ENCODE results near the gene NDUFAF3.
A peak's percentile ranks its signal among the peaks of the same experiment; 100 is the strongest.
"Not testable (repeated sequence)": the region's sequence is repeated elsewhere in the genome, so short reads cannot be mapped to it uniquely, and the experiment has no call there.

NDUFAF3 gene

DNA sequence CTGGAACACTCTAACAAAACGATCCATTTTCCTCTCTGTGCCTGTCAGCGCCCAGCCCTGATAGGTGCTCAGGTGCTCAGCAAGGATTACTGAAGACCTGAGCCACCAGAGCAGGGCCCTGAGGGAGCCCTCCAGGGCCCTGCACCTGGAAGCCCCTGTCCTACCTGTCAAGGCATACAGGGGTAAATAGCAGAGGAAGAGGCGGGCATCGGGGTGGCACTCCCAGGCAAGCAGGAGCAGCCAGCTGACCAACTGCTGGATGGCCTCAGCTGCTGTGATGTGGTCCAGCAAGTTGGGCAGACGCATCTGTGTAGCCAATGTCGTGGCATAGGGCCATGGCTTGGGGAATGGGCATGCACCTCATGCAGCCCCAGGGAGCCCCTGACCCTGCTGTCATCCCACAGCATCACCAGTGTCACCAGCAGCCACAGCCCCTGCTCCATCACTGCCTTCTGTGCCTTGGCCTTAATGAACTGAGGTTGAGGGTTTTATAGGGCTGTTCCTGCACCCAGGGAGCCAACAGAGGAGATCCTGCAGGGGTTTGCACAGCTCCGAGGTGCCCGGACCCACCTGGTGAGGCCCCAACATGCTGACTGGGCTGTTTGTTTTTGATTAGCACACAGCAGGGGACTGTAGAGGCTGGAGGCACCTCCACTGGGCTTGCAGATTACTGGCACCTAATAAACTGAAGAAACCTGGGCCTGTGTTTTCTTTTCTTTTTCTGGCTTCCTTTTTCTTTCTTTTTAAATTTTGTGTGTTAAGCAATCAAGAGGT lies 22.6 kb upstream of the NDUFAF3 start:
- DNase-seq (ENCODE audit: low read depth in 1 of 2, low spot score in 1 of 2), result no peak

GRCh38 chr3:49001155-49001554 lies 20.8 kb upstream of the NDUFAF3 start:
- DNase-seq (ENCODE audit: low read depth in 1 of 2, low spot score in 1 of 2), result no peak

GRCh38 chr3:49004352-49005302 lies 17.3 kb upstream of the NDUFAF3 start:
- DNase-seq (ENCODE audit: low read depth in 1 of 2, low spot score in 1 of 2), result no peak

DNA sequence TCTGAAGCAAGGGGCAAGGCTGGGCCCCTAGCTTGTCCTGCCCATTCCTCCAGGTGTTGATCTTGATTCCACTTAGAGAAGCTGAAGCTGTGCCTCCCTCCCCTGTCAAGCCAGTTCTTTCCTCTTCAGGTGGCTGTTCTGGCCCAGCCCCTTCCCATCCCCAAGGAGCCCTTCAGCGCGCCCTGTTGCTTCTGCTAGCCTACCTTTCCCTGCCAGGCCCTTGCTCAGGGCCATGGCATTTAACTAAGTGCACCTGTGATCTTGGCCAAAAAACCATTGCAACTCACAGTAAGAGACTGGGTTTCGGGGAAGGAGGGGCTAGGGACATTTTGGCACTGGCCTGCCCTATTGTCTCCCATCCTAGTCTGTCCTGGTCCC lies 16.6 kb upstream of the NDUFAF3 start:
- DNase-seq (ENCODE audit: low read depth in 1 of 2, low spot score in 1 of 2), result no peak

DNA sequence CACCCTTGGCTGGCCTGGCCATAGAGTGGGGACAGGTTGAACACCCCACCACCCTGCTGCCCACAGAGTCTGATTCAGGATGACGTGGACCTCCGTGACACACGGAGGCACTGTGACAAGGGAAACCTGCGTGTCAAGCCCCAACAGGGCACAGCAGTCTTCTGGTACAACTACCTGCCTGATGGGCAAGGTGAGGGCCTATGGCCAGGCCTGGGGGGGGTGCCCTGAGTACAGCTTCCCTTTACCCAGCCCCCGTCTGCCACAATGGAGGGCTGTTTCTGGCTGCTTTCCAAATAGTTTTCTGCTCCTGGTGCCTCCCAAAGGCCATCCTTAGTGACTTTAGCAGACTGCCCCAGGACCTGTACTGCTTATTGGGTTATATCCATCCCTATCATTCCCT lies 15.9 kb upstream of the NDUFAF3 start:
- no peak for DNase-seq (ENCODE audit: low read depth in 1 of 2, low spot score in 1 of 2)

DNA sequence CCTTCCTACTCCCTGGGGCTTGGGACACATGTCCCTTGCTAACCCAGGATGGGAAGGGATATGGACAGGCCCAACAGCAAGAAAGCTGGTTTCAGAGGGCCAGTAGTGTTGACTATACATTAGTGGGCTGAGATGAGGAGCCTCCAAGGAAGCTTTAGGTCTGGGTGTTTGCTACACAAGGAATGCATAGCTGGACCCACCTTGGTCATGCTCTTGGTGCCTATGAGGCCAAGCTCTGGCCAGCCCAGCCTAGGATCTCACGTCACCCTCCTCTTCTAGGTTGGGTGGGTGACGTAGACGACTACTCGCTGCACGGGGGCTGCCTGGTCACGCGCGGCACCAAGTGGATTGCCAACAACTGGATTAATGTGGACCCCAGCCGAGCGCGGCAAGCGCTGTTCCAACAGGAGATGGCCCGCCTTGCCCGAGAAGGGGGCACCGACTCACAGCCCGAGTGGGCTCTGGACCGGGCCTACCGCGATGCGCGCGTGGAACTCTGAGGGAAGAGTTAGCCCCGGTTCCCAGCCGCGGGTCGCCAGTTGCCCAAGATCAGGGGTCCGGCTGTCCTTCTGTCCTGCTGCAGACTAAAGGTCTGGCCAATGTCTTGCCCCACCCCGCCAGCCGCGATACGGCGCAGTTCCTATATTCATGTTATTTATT lies 15.4 kb upstream of the NDUFAF3 start:
- no peak for DNase-seq (ENCODE audit: low read depth in 1 of 2, low spot score in 1 of 2)

DNA sequence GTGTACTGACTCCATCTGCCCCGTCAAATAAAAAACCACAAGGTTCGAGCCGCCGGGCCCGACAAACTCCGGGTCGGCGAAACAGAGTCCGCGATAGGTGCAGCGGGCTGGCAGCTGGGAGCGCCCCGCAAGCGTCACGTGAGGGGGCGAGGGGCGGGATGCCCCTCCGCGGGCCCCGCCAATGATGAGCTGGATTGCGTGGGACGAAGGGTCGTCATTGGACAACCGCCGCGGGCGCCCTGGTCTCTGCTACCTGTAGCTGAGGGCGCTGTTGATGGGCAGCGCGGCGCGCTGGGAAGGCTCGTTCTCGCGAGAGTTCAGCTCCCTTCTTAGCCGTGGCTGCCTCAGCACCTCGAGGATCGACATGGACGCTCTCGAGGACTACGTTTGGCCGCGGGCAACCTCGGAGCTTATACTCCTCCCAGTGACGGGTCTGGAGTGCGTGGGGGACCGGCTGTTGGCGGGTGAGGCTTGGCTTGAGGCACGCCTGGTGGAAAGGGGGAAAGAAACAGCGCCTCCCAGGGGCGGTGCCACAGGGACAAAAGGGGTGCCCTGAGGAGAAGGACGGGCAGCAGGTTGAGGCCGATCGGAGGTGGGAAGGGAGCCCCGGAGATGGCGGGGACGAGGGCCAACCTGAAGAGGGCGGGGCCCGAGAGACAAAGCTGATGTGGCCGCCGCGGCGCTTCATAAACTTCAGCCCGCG lies 14.7 kb upstream of the NDUFAF3 start, which contains the start of gene WDR6:
WDR6 (plus strand) TSS at position 324 of the 703 bp plus-strand sequence; CDS start at position 365, 41 bp downstream.
- DNase-seq (ENCODE audit: low read depth in 1 of 2, low spot score in 1 of 2), result peak; percentile 92 to 94

DNA sequence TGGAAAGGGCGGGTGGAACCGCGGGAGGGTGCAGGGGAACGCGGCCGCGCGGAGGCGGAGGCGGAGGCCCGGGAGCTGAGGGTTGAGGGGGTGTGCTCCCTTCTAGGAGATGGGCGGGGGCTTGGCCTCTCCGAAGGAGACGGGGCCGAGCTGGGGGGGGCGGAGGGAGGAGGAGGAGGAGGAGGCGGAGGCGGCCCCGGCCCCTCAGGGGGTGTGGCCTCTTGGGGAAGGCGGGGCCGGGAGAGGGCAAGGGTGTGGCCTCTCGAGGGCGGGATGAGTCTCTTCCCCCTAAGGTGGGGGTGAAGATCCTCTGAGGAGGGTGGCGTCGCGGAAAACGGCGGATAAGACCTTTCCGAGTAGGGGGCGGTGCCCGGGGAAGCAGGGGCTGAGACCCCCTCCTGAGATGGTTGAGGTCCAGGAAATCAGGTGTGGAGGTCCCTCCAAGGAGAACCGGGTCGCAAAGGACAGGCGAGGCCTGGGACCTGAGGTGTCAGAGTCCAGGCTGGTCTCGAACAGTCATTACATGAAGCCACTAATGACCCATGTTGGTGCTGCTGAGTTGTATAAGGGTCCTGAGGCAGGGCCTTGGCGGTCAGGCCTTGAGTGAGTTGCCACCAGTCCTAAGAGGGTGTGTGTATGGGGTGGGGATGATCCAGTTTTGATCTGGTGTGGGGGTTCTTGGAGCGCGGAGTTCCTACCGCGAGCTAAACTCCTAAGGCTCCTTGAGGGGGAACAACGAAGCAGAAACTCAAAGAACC lies 14.0 kb upstream of the NDUFAF3 start:
- peak; percentile 80 to 82 for DNase-seq (ENCODE audit: low read depth in 1 of 2, low spot score in 1 of 2)

- not testable (repeated sequence) for DNase-seq (ENCODE audit: low read depth in 1 of 2, low spot score in 1 of 2)
Measured at GRCh38 chr3:49008627-49009026, 13.3 kb upstream of the NDUFAF3 start.

- DNase-seq (ENCODE audit: low read depth in 1 of 2, low spot score in 1 of 2), result no peak
Measured at GRCh38 chr3:49009396-49009795, 12.5 kb upstream of the NDUFAF3 start.

- no peak for DNase-seq (ENCODE audit: low read depth in 1 of 2, low spot score in 1 of 2)
Measured at GRCh38 chr3:49012441-49013017, 9.4 kb upstream of the NDUFAF3 start.

DNA sequence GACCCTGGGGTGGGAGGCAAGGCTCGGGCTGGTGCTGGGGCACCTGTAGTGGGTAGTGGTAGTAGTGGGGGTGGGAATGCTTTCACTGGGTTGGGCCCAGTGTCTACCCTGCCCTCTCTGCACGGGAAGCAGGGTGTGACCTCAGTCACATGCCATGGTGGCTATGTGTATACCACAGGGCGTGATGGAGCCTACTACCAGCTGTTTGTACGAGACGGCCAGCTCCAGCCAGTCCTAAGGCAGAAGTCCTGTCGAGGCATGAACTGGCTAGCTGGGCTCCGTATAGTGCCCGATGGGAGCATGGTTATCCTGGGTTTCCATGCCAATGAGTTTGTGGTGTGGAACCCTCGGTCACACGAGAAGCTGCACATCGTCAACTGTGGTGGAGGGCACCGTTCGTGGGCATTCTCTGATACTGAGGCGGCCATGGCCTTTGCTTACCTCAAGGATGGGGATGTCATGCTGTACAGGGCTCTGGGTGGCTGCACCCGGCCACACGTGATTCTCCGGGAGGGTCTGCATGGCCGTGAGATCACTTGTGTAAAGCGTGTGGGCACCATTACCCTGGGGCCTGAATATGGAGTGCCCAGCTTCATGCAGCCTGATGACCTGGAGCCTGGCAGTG lies 8.7 kb upstream of the NDUFAF3 start:
- no peak for DNase-seq (ENCODE audit: low read depth in 1 of 2, low spot score in 1 of 2)

- DNase-seq (ENCODE audit: low read depth in 1 of 2, low spot score in 1 of 2), result no peak
Measured at GRCh38 chr3:49013738-49014660, 7.9 kb upstream of the NDUFAF3 start.

- no peak for DNase-seq (ENCODE audit: low read depth in 1 of 2, low spot score in 1 of 2)
Measured at GRCh38 chr3:49015072-49015471, 6.8 kb upstream of the NDUFAF3 start.

DNA sequence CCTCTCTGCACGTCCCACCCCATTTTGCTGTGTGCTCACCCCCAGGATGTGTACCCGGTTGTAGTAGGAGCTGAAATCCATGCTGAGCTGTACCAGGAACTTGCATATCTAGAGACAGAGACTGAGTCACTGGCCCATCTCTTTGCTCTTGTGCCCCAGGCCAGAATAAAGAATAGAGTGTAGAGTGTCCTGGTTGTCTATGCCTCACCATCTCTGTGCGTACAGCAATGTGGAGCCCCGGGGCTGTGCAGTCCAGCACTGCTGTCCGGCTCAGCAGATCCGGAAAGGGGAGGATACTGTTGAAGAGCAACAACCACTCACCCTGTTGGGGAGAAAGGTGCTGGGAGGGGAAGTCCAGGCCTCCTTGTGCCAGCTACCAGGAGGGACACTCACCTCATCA lies 6.2 kb upstream of the NDUFAF3 start:
- no peak for DNase-seq (ENCODE audit: low read depth in 1 of 2, low spot score in 1 of 2)

DNA sequence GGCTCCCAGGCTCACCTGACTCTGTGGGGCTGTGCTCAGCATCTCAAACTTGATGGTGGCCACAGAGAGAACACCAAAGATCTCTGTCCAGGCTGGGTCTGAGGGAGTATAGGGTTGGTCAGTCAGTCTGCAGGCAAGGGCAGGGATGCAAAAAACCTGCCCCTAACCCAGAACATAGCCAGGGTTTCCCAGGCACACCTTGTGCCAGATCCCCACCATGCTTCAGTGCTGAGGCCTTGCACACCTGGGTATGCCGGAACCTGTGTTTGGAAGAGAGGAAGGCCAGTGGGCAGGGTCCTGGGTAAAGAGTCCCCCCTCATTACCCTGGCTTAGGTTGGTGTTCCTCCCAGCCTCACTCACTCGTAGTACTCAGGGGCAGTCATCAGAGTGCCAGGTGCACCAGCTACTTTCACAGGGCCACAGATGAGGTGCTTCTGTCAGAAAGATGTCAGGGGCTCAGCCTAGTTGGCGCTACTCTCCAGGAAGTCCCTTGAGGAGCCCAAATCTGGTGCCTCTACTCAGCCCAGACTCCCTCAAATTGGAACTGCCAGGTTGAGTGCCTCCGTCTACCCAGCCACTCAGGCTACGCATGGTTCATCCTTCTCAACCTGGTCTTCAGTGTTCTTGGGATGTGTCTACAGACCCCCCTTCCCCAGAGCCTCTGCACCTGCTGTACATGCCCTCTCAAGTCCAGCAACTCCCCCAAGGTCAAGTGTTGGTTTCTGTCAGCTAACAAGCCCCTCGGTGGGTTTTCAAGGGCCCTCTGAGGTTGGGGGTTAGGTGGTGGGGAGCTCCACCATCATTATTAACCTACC lies 5.3 kb upstream of the NDUFAF3 start:
- DNase-seq (ENCODE audit: low read depth in 1 of 2, low spot score in 1 of 2), result no peak

DNA sequence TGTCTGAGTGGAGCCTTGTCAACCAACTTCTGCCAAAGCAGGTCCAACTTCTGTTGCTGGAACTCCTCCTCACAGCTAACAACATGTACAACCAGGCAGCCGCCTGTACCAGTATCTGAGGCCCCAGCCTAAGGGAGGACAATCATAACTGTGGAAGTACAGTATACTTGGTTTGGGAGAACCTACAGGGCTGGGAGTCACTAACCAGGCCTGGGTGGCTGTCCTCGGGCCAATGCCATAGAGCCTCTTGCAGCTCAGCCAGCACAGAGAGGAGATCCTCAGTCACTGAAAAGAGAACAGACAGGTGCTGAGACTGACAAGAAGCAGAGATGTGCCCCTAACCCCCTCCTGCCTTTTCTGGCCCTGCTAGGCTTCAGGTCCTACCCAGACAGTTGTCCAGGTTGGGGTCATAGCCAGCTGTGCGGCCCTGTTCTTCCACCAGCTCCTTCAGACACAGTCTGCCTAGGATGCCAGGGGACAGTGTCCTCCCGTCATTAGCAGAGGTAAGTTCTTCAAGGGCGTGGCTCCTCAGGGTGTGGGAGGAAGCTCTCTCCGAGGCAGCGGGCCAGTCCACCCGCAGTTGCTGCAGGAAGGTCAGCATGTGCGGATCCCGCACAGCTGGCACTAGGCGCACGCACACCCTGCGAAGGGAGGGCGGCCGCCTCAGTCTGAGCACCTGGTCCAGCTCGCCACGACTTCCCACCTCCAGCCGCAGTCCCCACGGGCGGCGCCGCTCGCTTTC lies 4.5 kb upstream of the NDUFAF3 start:
- no peak for DNase-seq (ENCODE audit: low read depth in 1 of 2, low spot score in 1 of 2)
